Left renal cortex interstitium (tissue), 4 donors: ENCODE measurements around the gene MAPK9. TPM values are rescaled to one million over a fixed set of nuclear protein-coding genes. Genes with fewer than 3 reads are reported as not detected.
A peak's percentile ranks its signal among the peaks of the same experiment; 100 is the strongest.

Experiments
- DNase-seq, 4 donors: peaks; one replicate each; pipeline ENCODE4 v3.0.0-alpha.2; 2013; ENCODE audit warnings: low read depth in 4 of 4, low spot score in 2 of 4, missing footprints in 1 of 4
- polyA plus RNA-seq, 4 donors: library from polyadenylated mRNA; unstranded; fragments of 120-200 nt; gene quantifications; one replicate each; pipeline ENCODE4 v1.2.1, GENCODE V29; 2013; ENCODE audit not compliant: insufficient read length in 4 of 4

MAPK9 gene
- polyA plus RNA-seq, 4 donors = 37.5 to 40.2 (median 39.9) TPM

DNA sequence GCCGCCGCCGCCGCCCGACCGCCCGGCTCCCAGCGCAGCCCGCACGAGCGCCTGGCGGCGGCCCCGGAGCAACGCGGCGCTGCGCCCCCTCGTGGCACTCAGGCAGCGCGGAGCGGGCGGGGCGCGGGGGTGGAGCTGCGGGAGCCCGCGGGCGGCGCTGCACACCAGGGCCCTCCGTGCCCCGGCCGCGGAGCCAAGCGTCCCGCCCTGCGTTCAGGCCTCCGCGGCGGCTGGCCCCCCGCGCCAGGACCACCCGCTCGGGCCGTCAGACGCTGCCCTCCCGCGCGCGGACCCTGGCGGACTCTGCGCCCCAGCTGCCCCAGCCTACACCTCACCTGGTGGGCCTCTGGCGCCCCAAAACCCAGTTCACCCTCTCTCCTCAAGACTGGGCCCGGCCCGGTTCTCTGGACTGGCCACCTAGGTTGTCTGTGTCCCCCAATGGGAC, 82.7 kb downstream of the MAPK9 start, which contains the start of gene RASGEF1C:
Gene RASGEF1C (minus strand): TSS at position 75 of the 445 bp plus-strand sequence. CDS start 71,159 bp downstream, outside the sequence.
- peak in 3 of 4 donors; percentile 37 to 59 (median 52) for DNase-seq

DNA sequence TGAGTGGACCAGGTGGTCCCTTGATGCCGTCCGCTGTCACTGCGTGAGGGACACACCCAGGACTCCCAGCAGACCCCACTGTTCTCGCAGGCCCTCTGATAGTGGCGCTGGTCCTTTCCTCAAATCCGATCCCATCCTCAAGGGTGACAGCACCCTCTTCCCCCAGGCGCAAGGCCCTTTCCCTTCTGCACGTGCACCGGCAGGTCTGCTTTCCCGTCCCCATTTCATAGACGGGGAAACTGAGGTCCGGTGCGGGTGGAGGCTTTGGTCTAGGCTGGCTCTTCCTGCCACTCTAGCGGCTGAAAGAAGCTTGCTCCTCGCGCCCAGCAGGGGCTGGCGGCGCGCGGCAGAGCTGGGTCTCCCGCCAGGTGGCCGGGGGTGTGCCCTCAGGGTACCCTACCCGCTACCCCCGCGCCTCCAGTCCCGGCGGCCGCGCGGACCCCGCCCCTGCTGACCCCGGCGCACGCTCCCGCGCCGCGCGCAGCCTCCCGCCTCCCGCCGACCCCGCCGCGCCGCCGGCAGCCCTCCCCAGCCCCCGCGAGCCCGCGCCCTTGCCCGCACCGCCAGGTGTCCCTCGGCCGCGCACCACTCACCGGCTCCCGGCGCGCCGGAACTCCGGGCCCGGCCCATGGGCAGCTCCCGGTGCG, 83.3 kb downstream of the MAPK9 start:
- DNase-seq = no peak

GRCh38 chr5:180208038-180208434, 83.8 kb downstream of the MAPK9 start:
- no peak for DNase-seq

DNA sequence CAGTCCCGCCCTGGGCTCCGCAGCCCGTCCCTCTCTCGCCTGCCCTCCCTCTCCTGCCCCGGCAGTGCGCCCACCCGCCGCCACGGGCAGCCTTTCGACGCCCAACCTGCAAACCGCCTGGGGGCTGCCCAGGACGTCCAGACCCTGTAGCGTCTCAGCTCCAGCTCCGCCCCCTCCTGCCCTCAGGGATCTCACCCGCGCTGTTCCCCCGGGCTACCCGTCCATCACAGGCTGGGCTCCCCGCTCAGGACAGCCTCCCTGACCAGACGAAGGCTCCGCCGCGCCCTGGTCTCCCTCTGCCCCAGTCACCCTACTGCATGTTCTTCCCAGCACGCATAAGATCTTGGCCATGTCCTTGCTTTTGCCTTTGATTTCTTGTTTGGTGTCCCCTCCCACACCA, 84.3 kb downstream of the MAPK9 start:
- DNase-seq = no peak

DNA sequence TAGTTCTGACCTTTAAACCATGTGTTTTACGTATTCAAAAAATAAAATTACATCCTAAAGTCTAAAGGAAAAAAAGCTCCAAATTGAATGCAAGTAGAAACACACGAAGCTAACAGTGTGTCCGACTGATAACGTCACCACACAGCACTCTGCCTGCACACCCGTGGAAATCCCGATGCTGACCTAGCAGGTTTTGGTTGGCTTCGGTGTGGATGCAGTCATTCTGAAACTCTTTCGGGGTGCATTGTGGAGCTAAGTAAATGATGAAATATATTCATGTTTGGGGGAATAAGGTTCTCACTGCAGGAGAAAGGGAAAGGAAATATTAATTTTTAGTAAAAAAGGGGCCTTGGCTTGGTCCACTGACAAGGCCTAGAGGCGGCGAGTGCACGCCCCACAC, 84.9 kb downstream of the MAPK9 start:
- DNase-seq = no peak

GRCh38 chr5:180205916-180206315, 86.0 kb downstream of the MAPK9 start:
- DNase-seq = no peak

- no peak for DNase-seq
Measured at GRCh38 chr5:180204276-180204819, 87.5 kb downstream of the MAPK9 start.

DNA sequence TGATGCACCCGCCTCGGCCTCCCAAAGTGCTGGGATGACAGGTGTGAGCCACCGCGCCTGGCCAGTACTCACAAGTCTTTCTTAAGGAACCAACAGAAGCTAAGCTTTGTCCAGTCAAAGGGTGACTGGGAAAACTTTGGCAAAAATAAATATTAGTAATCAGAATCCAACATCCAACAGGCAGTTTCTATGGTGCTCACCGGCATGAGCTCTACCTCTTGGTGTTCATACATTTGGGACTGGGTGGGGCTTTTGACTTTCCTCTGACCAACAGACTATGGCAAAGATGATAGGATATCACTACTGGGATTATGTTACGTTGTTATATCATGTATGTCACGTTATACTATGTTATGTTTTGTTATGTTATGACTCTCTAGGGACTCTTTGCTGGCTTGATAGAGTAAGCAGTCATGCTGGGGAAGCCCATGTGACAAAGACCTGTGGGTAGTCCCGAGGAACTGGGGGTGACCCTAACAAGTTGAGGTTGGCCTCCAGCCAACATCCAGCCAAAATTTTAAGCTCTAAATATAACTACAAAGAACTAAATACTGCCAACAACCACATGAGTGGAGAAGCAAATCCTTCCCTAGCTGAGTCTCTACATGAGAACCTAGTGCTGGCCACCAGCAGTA, 88.8 kb downstream of the MAPK9 start:
- DNase-seq = no peak

- no peak for DNase-seq
Measured at GRCh38 chr5:180201051-180201987, 90.6 kb downstream of the MAPK9 start.

DNA sequence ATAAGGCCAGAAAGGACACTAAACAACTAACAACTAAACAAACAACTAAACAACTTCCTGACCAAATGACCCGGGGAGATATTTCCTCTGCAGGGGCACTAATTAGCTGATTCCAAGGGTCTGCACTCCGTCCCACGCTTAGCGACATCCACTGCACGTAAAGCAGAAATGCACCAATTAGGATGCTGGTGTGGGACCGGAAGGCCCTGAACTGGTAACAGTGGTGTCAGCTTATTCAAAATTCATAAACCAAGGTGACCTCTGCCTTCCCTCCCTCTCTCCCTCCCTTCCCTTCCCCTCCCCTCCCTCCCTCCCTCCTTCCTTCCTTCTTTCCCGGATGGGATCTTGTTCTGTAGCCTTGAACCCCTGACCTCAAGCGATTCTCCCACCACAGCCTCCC, 92.5 kb downstream of the MAPK9 start:
- DNase-seq = no peak

DNA sequence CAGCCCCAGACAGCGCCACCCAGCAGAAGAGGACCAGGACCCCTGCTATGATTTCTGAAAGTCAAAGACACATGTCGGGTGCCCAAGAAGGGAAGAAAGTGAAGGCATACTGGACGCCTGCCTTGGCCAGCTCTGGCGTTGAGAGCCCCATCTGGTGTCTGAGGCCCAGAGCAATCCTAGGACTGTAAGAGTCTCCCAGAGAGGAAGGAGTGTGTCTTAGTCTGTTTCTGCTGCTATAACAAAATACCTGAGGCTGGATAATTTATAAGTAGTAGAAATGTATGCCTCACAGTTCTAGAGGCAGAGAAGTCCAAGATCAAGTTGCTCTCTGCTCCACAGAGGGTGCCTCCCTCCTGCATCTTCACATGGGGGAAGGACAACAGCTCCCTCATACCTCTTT, 93.7 kb downstream of the MAPK9 start:
- no peak for DNase-seq

GRCh38 chr5:180197016-180197702, 94.7 kb downstream of the MAPK9 start:
- DNase-seq = no peak

- no peak for DNase-seq
Measured at GRCh38 chr5:180194410-180195345, 97.2 kb downstream of the MAPK9 start.

DNA sequence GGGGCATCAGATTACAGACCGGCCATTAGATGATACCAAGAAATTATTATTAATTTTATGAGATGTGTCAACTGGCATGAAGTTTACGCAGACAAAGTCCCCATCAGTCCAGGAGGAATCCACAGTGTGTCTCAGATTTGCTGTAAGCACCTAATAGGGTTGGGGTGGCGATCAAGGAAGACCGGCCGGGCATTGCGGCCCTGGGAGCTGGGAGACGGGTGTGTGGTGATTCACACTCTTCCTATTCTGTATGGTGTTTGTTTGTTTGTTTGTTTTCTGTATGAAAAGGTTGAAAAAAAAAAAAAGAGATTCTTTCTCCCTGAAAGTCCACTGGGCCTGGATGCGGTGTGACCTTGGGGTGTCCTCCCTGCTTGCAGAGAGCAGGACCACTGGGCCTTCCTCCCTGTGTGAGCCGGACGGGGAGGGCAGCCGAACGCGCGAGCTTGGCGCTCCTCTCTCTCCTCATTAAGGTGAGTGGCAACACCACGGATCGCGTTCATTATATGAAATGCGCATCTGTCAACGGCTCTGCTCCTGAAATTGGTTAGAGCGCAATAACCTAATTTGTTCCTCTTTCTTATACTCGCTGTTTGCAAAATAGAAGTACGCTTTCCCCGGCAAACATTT, 98.0 kb downstream of the MAPK9 start:
- DNase-seq = no peak

DNA sequence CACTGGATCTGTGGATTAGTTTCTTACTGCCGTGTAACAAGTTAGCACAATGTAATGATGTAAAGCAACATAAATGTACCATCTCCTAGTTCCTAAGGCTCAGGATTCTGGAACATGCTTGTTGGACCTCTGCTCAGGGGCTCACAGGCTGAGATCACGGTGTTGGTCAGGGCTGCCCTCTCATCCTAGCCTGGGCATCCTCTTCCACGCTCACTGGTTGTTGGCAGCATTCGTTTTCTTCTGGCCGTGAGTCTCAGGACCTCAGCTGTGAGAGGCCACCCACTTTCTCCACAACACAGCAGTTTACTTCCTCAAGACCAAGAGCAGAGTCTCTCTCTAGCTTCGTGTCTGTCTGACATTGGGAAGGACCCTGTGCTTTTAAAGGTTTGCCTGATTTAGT, 100.2 kb downstream of the MAPK9 start:
- no peak for DNase-seq

- DNase-seq = no peak
Measured at GRCh38 chr5:180187767-180188166, 104.1 kb downstream of the MAPK9 start.
